GM21526 (cell line): Measurements from ENCODE around the gene PTCD3.

Experiments
- ATAC-seq: cut with Tn5 transposase; IDR thresholded peaks from one replicate; pipeline ENCODE4 v1.9.1; 2021; ENCODE audit warnings: moderate library complexity; ENCODE audit not compliant: unreplicated experiment, low FRiP score

Gene PTCD3

GRCh38 chr2:86140969-86141392 lies 34.9 kb downstream of the PTCD3 start:
- ATAC-seq = no peak

- ATAC-seq = no peak
Measured at GRCh38 chr2:86142436-86143257, 36.6 kb downstream of the PTCD3 start.

- no peak for ATAC-seq
Measured at GRCh38 chr2:86143307-86143706, 37.3 kb downstream of the PTCD3 start.

- ATAC-seq = no peak
Measured at GRCh38 chr2:86143926-86144685, 38.1 kb downstream of the PTCD3 start.

GRCh38 chr2:86147793-86148192 lies 41.8 kb downstream of the PTCD3 start:
- ATAC-seq = no peak

GRCh38 chr2:86150502-86150901 lies 44.5 kb downstream of the PTCD3 start:
- ATAC-seq = no peak

GRCh38 chr2:86157009-86157556 lies 51.0 kb downstream of the PTCD3 start:
- ATAC-seq = no peak

GRCh38 chr2:86158286-86158685 lies 52.3 kb downstream of the PTCD3 start:
- ATAC-seq = no peak

GRCh38 chr2:86160156-86160952 lies 54.3 kb downstream of the PTCD3 start:
- ATAC-seq = no peak

GRCh38 chr2:86170449-86170848 lies 64.4 kb downstream of the PTCD3 start:
- no peak for ATAC-seq

- no peak for ATAC-seq
Measured at GRCh38 chr2:86171295-86171694, 65.3 kb downstream of the PTCD3 start.

- no peak for ATAC-seq
Measured at GRCh38 chr2:86172610-86173009, 66.6 kb downstream of the PTCD3 start.

GRCh38 chr2:86174445-86174844 lies 68.4 kb downstream of the PTCD3 start:
- no peak for ATAC-seq

GRCh38 chr2:86175828-86176227 lies 69.8 kb downstream of the PTCD3 start:
- no peak for ATAC-seq

- no peak for ATAC-seq
Measured at GRCh38 chr2:86176597-86176996, 70.6 kb downstream of the PTCD3 start.

- ATAC-seq = no peak
Measured at GRCh38 chr2:86185517-86186212, 79.6 kb downstream of the PTCD3 start.

- no peak for ATAC-seq
Measured at GRCh38 chr2:86186431-86186830, 80.4 kb downstream of the PTCD3 start.

- ATAC-seq = no peak
Measured at GRCh38 chr2:86189782-86190416, 83.9 kb downstream of the PTCD3 start.
